A673 (cell line): ENCODE data around the gene MAPRE3. TPM values are rescaled to one million over a fixed set of nuclear protein-coding genes. Genes with fewer than 3 reads are reported as not detected.

ENCODE experiments used
- BruUV-seq: library from RNA; stranded (reverse); fragments of 400-500 nt; replicated peaks from 2 replicates; lab custom pipeline; 2021; lab: Mats Ljungman, UMichigan
- CTCF ChIA-PET: fragments of 300-600 bp; sonication (Branson Sonifier 250); formaldehyde crosslinking; loops from one replicate; lab custom pipeline; 2022; ENCODE audit warnings: antibody characterized with exemption; lab: Charles Lee
- POLR2A ChIA-PET: fragments of 300-600 bp; sonication (Branson Sonifier 250); formaldehyde crosslinking; loops from one replicate; lab custom pipeline; 2022; ENCODE audit warnings: antibody characterized with exemption; ENCODE audit not compliant: low non-redundant PET; lab: Charles Lee
- DNase-seq: peaks from one replicate; pipeline ENCODE4 v3.0.0-alpha.2; 2015; ENCODE audit warnings: low spot score
- H3K27ac ChIP-seq: fragments of 200-600 bp; sonication (generic); 2 replicates; pipeline ENCODE4 v1.5.1; 2016; ENCODE audit warnings: mixed run types, low read depth, mild to moderate bottlenecking, mixed read lengths, antibody characterized with exemption, low read length; ENCODE audit not compliant: poor library complexity, severe bottlenecking
- H3K27me3 ChIP-seq: fragments of 200-600 bp; sonication (generic); replicated peaks from 2 replicates; pipeline ENCODE4 v1.6.1; 2017; ENCODE audit warnings: mixed run types, low read depth, mild to moderate bottlenecking, mixed read lengths, antibody characterized with exemption, low read length; ENCODE audit not compliant: insufficient read depth, poor library complexity
- H3K36me3 ChIP-seq: fragments of 200-600 bp; sonication (generic); 2 replicates; pipeline ENCODE4 v1.6.1; 2016; ENCODE audit warnings: mixed run types, mild to moderate bottlenecking, mixed read lengths, antibody characterized with exemption, low read length; ENCODE audit not compliant: insufficient read depth, poor library complexity, severe bottlenecking
- H3K4me1 ChIP-seq: fragments of 200-600 bp; sonication (generic); 2 replicates; pipeline ENCODE4 v1.6.1; 2017; ENCODE audit warnings: mixed run types, mild to moderate bottlenecking, mixed read lengths, antibody characterized with exemption, low read length; ENCODE audit not compliant: insufficient read depth, poor library complexity, severe bottlenecking
- H3K4me3 ChIP-seq: fragments of 200-600 bp; sonication (generic); 2 replicates; pipeline ENCODE4 v1.5.1; 2016; ENCODE audit warnings: low read depth, mixed run types, mild to moderate bottlenecking, mixed read lengths, low read length; ENCODE audit not compliant: poor library complexity, severe bottlenecking
- H3K9me3 ChIP-seq: fragments of 200-600 bp; sonication (generic); 2 replicates; pipeline ENCODE4 v1.6.1; 2016; ENCODE audit warnings: mixed run types, low read depth, mild to moderate bottlenecking, mixed read lengths, antibody characterized with exemption, low read length; ENCODE audit not compliant: poor library complexity, severe bottlenecking
- EZH2 ChIP-seq: fragments of 200-600 bp; sonication (generic); IDR thresholded peaks from 2 replicates; pipeline ENCODE4 v1.6.1; 2017; ENCODE audit warnings: borderline replicate concordance, low read depth, mild to moderate bottlenecking, mixed read lengths, antibody characterized with exemption, low read length; ENCODE audit not compliant: poor library complexity, severe bottlenecking
- intact Hi-C: fragments of 100-400 bp; cut with micrococcal nuclease; formaldehyde crosslinking; loops from one replicate; pipeline ENCODE4 v1.10.0; 2022; ENCODE audit not compliant: unreplicated experiment
- total RNA-seq: library from RNA; stranded (reverse); gene quantifications from 2 replicates; pipeline ENCODE4 v1.2.3, GENCODE V29; 2021
- TF ChIP-seq, protein P1 (sequence below): fragments of 300-800, 200-600 bp; sonication (generic); conservative IDR thresholded peaks from 2 replicates; pipeline ENCODE4 v1.5.1; 2017; ENCODE audit warnings: low read depth, mild to moderate bottlenecking, antibody characterized with exemption, low read length, moderate library complexity, mixed read lengths

MAPRE3 gene
- total RNA-seq, 1 experiment from 2014 or later = 8.4 TPM

GRCh38 chr2:26934985-26935384, 35.5 kb upstream of the MAPRE3 start:
- no peaks in the 10 kb centered on the region for H3K9me3 ChIP-seq
- no peak overlapping the region for H3K4me3 ChIP-seq
- TF ChIP-seq, protein P1, sequence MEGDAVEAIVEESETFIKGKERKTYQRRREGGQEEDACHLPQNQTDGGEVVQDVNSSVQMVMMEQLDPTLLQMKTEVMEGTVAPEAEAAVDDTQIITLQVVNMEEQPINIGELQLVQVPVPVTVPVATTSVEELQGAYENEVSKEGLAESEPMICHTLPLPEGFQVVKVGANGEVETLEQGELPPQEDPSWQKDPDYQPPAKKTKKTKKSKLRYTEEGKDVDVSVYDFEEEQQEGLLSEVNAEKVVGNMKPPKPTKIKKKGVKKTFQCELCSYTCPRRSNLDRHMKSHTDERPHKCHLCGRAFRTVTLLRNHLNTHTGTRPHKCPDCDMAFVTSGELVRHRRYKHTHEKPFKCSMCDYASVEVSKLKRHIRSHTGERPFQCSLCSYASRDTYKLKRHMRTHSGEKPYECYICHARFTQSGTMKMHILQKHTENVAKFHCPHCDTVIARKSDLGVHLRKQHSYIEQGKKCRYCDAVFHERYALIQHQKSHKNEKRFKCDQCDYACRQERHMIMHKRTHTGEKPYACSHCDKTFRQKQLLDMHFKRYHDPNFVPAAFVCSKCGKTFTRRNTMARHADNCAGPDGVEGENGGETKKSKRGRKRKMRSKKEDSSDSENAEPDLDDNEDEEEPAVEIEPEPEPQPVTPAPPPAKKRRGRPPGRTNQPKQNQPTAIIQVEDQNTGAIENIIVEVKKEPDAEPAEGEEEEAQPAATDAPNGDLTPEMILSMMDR = no peak
- no peak for TF ChIP-seq EZH2
- BruUV-seq = no TSS peak
- ChIA-PET CTCF (no interaction called here), POLR2A (no interaction called here)
- no peaks in the 10 kb centered on the region for H3K4me1 ChIP-seq
- H3K27ac ChIP-seq = no peak overlapping the region
- H3K27me3 ChIP-seq = no peaks in the 10 kb centered on the region
- DNase-seq = no peak
- H3K36me3 ChIP-seq = peaks cover 8% of the 10 kb centered on the region
- intact Hi-C loops = no loop called here

DNA sequence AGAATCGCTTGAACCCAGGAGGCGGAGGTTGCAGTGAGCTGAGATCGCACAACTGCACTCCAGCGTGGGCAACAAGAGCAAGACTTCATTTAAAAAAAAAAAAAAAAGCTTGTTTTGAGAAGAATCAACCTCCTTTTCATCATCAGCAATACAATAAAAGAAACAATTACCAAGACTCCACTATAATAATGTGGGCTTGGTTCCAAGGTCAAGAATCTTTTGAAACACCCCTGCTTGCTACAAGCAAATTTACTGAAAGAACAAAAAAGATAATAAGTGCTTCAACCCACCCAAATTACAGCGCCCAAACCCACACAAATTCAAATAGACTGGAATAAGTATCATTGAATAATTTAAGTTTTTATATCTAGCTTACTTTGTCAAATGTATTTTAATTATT, 33.6 kb upstream of the MAPRE3 start:
- Histone ChIP-seq H3K36me3 (peaks cover 14% of the 10 kb centered on the region), H3K27ac (no peak overlapping the region), H3K9me3 (no peaks in the 10 kb centered on the region), H3K4me1 (no peaks in the 10 kb centered on the region), H3K27me3 (no peaks in the 10 kb centered on the region), H3K4me3 (no peak overlapping the region)
- intact Hi-C loops = no loop called here
- ChIA-PET CTCF (no interaction called here), POLR2A (no interaction called here)
- DNase-seq = no peak
- no TSS peak for BruUV-seq
- TF ChIP-seq, protein P1 = no peak
- TF ChIP-seq EZH2 = no peak

GRCh38 chr2:26938399-26939118, 31.9 kb upstream of the MAPRE3 start:
- BruUV-seq = no TSS peak
- CTCF ChIA-PET = interaction anchor here (1.9 kb wide), 1 partner anchor 93 kb away, joined by 10 read pairs; no protein-coding TSS in a partner anchor
- no peak for DNase-seq
- intact Hi-C loops = no loop called here
- Histone ChIP-seq H3K36me3 (peaks cover 29% of the 10 kb centered on the region), H3K27ac (no peak overlapping the region), H3K9me3 (no peaks in the 10 kb centered on the region), H3K27me3 (no peaks in the 10 kb centered on the region), H3K4me3 (no peak overlapping the region), H3K4me1 (no peaks in the 10 kb centered on the region)
- POLR2A ChIA-PET = no interaction called here
- TF ChIP-seq, protein P1 = no peak
- TF ChIP-seq EZH2 = no peak
